ENCODE measurements around the gene MRPS24. TPM values are rescaled to one million over a fixed set of nuclear protein-coding genes. Genes with fewer than 3 reads are reported as not detected.

The MRPS24 gene
- total RNA-seq, 4 donors from 2014 or later, result 65.1 to 111 (median 95.6) TPM

DNA sequence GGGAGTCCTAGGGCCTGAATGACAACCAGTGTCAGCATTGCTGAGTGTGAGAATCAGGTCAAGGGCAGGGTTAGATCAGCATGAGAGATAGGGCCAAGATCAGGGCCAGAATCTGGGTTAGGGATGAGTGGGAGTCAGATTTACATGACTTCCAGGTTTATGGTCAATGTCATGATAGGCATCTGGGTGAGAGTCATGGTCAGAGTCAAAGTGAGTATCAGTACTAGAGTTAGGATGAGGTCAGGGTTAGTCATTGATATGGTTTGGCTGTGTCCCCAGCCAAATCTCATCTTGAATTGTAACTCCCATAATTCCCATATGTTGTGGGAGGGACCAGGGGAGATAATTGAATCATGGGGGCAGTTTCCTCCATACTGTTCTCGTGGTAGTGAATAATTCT is 12.3 kb downstream of the MRPS24 start:
- Histone ChIP-seq H3K4me1 (no peaks in the 10 kb centered on the region), H3K27ac (no peak overlapping the region), H3K9me3 (no peaks in the 10 kb centered on the region), H3K36me3 (no peaks in the 10 kb centered on the region), H3K27me3 (no peaks in the 10 kb centered on the region), H3K4me3 (no peak overlapping the region)
- WGBS, result 86% methylated on average over 1 of the region's 1 CpG
- DNase-seq (ENCODE audit: low spot score in 2 of 2), result no peak
- no peak for TF ChIP-seq POLR2AphosphoS5 (IDR thresholded peaks at IDR 0.05)
- no peak for TF ChIP-seq EP300 (IDR thresholded peaks at IDR 0.05)
- TF ChIP-seq CTCF (IDR thresholded peaks at IDR 0.05), result no peak
- TF ChIP-seq POLR2A (IDR thresholded peaks at IDR 0.05), result no peak

DNA sequence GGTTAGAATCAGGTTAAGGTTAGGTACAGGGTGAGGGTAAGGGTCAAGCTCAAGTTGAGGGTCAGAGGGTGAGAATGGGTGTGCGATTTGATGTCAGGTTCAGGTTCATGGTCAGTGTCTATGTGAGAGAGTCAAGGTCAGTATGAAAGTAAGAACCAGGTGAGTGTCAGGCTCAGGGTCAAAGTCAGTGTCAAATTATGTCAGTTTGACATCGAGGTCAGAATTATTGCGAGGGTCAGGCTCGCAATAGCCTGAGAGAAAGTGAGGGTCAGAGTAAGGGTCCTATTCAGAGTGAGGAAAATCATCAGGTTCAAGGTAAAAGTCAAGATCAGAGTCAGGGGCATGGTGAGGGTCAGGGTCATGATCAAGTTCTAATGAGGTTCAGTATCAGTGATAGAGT is 13.0 kb downstream of the MRPS24 start:
- TF ChIP-seq CTCF (IDR thresholded peaks at IDR 0.05) (no peak), POLR2AphosphoS5 (IDR thresholded peaks at IDR 0.05) (no peak), EP300 (IDR thresholded peaks at IDR 0.05) (no peak), POLR2A (IDR thresholded peaks at IDR 0.05) (no peak)
- Histone ChIP-seq H3K4me1 (no peaks in the 10 kb centered on the region), H3K27me3 (no peaks in the 10 kb centered on the region), H3K9me3 (no peaks in the 10 kb centered on the region), H3K4me3 (no peak overlapping the region), H3K36me3 (no peaks in the 10 kb centered on the region), H3K27ac (no peak overlapping the region)
- no peak for DNase-seq (ENCODE audit: low spot score in 2 of 2)
- 94% methylated on average over 4 of the region's 4 CpGs for WGBS

- Histone ChIP-seq H3K27ac (no peak overlapping the region), H3K4me1 (no peaks in the 10 kb centered on the region), H3K9me3 (no peaks in the 10 kb centered on the region), H3K36me3 (no peaks in the 10 kb centered on the region), H3K4me3 (no peak overlapping the region), H3K27me3 (no peaks in the 10 kb centered on the region)
- no peak for DNase-seq (ENCODE audit: low spot score in 2 of 2)
- TF ChIP-seq POLR2AphosphoS5 (IDR thresholded peaks at IDR 0.05), result no peak
- no peak for TF ChIP-seq CTCF (IDR thresholded peaks at IDR 0.05)
- TF ChIP-seq EP300 (IDR thresholded peaks at IDR 0.05), result no peak
- TF ChIP-seq POLR2A (IDR thresholded peaks at IDR 0.05), result no peak
These were observed 14.1 kb downstream of the MRPS24 start for GRCh38 chr7:43855176-43855575.

GRCh38 chr7:43851805-43852204 is 17.5 kb downstream of the MRPS24 start:
- H3K36me3 ChIP-seq, result no peaks in the 10 kb centered on the region
- no peak overlapping the region for H3K27ac ChIP-seq
- no peak overlapping the region for H3K4me3 ChIP-seq
- DNase-seq (ENCODE audit: low spot score in 2 of 2), result no peak
- TF ChIP-seq POLR2AphosphoS5 (IDR thresholded peaks at IDR 0.05) (no peak), POLR2A (IDR thresholded peaks at IDR 0.05) (no peak), EP300 (IDR thresholded peaks at IDR 0.05) (no peak)
- H3K4me1 ChIP-seq, result no peaks in the 10 kb centered on the region
- no peaks in the 10 kb centered on the region for H3K27me3 ChIP-seq
- WGBS, result 83% methylated on average over 2 of the region's 2 CpGs
- no peaks in the 10 kb centered on the region for H3K9me3 ChIP-seq

DNA sequence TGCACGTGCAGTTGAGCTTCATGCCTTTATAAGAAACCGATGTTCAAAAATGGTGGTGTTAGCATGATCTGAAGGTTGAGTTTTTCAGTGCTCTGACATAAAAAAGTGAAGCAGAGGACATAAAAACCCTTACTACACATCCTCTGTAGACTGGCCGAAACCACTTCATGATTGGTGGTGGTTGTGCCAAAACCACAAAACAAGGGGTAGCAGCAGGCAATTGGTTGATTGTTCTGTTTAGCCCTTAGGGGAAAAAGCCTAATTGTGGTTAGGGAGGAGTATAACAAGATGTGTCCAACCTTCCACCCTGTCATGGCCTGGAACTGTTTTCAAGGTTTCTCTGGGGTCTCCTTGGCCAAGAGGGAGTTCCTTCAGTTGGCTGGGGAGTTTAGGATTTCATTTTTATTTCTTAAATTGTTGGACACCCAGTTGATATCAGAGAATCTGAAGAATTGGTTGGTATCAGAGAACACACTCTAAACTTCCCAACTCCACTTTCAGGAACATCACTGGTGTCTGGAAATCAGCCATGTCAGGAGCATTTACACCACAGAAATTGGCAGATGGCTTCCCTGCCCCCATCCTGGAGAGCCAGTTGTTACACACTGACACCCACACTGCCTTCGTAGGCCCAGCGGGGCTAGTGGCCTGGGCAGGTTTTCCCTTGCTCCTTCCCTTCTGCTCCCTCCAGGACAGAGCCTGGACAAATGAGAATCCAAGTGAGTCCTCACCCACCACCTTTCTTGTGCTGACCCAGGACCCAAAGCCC is 18.8 kb downstream of the MRPS24 start:
- Histone ChIP-seq H3K36me3 (no peaks in the 10 kb centered on the region), H3K27ac (no peak overlapping the region), H3K4me3 (no peak overlapping the region), H3K9me3 (no peaks in the 10 kb centered on the region), H3K27me3 (no peaks in the 10 kb centered on the region), H3K4me1 (no peaks in the 10 kb centered on the region)
- DNase-seq (ENCODE audit: low spot score in 2 of 2), result no peak
- 84% methylated on average over 5 of the region's 5 CpGs for WGBS
- TF ChIP-seq POLR2A (IDR thresholded peaks at IDR 0.05) (no peak), POLR2AphosphoS5 (IDR thresholded peaks at IDR 0.05) (no peak), EP300 (IDR thresholded peaks at IDR 0.05) (no peak), CTCF (IDR thresholded peaks at IDR 0.05) (no peak)

Data from suprapubic skin (tissue), 4 donors.